H1 (cell line): ENCODE measurements around the gene PCDH9. TPM values are rescaled to one million over a fixed set of nuclear protein-coding genes. Genes with fewer than 3 reads are reported as not detected.

Experiments
- CTCF ChIA-PET: fragments of 300-600 bp; sonication (Branson Sonifier 250); formaldehyde crosslinking; loops from one replicate; lab custom pipeline; 2021; ENCODE audit not compliant: partially characterized antibody; lab: Charles Lee
- POLR2A ChIA-PET: fragments of 300-600 bp; sonication (Branson Sonifier 250); formaldehyde crosslinking; loops from one replicate; lab custom pipeline; 2021; ENCODE audit warnings: inconsistent platforms; ENCODE audit not compliant: partially characterized antibody; lab: Charles Lee
- DNase-seq, 2 experiments: peaks; one replicate each; pipeline versions ENCODE4 v3.0.0 to v3.0.0-alpha.2; 2010 to 2022; ENCODE audit warnings: low spot score in 2 of 2, low read depth in 1 of 2, mixed read lengths in 1 of 2
- FAIRE-seq: peaks from 2 replicates; lab custom pipeline; 2011; peaks lifted over from hg19 to GRCh38; lab: Jason Lieb, UNC
- H2AFZ ChIP-seq: 2 replicates; pipeline ENCODE4 v1.8.1; 2012; ENCODE audit warnings: low read length, inconsistent platforms
- H2AK5ac ChIP-seq: 2 replicates; pipeline ENCODE4 v1.6.1; 2013; ENCODE audit warnings: low read depth, low read length
- H2BK120ac ChIP-seq: replicated peaks from 2 replicates; pipeline ENCODE3; 2013; ENCODE audit warnings: low read depth, low read length, inconsistent platforms
- H2BK12ac ChIP-seq: 2 replicates; pipeline ENCODE4 v1.6.1; 2013; ENCODE audit warnings: low read depth, low read length
- H2BK15ac ChIP-seq: 2 replicates; pipeline ENCODE4 v1.6.1; 2013; ENCODE audit warnings: low read length
- H2BK20ac ChIP-seq: 2 replicates; pipeline ENCODE4 v1.6.1; 2013; ENCODE audit warnings: low read length
- H2BK5ac ChIP-seq: 2 replicates; pipeline ENCODE4 v1.6.1; 2013; ENCODE audit warnings: low read depth, low read length
- H3K14ac ChIP-seq: 2 replicates; pipeline ENCODE4 v1.6.1; 2013; ENCODE audit warnings: inconsistent platforms; ENCODE audit not compliant: insufficient read length
- H3K18ac ChIP-seq: 2 replicates; pipeline ENCODE4 v1.6.1; 2013; ENCODE audit warnings: low read length; ENCODE audit errors: extremely low read depth
- H3K23ac ChIP-seq: 2 replicates; pipeline ENCODE4 v1.6.1; 2013; ENCODE audit warnings: inconsistent platforms; ENCODE audit not compliant: insufficient read length
- H3K23me2 ChIP-seq: 2 replicates; pipeline ENCODE4 v1.6.1; 2013; ENCODE audit warnings: low read depth, low read length
- H3K27ac ChIP-seq: 2 replicates; pipeline ENCODE4 v1.6.1; 2011; ENCODE audit warnings: low read depth, low read length, inconsistent platforms
- H3K27me3 ChIP-seq, 4 experiments: replicated peaks in 1 of 4; 1 replicate in 1 of 4; 2 replicates in 3 of 4; pipeline versions ENCODE4 v1.6.1 to v1.8.1; 2011 to 2013; ENCODE audit warnings: low read length in 3 of 4, mild to moderate bottlenecking in 3 of 4, inconsistent platforms in 2 of 4, mixed read lengths in 2 of 4, moderate library complexity in 1 of 4; ENCODE audit not compliant: control insufficient read depth in 3 of 4, insufficient read depth in 3 of 4; ENCODE audit errors: extremely low read depth in 1 of 4
- H3K36me3 ChIP-seq, 4 experiments: 2 replicates each; pipeline versions ENCODE4 v1.6.1 to v1.8.1; 2011 to 2013; ENCODE audit warnings: mild to moderate bottlenecking in 4 of 4, low read length in 3 of 4, moderate library complexity in 2 of 4, control low read depth in 1 of 4, inconsistent platforms in 1 of 4; ENCODE audit not compliant: insufficient read depth in 4 of 4, control insufficient read depth in 2 of 4
- H3K4ac ChIP-seq: replicated peaks from 2 replicates; pipeline ENCODE3; 2013; ENCODE audit warnings: low read length, low read depth, mixed read lengths, inconsistent platforms; ENCODE audit not compliant: insufficient read length
- H3K4me1 ChIP-seq, 4 experiments: replicated peaks in 1 of 4; 1 replicate in 1 of 4; 2 replicates in 3 of 4; pipeline versions ENCODE4 v1.6.1 to v1.8.1; 2011 to 2013; ENCODE audit warnings: low read length in 3 of 4, inconsistent platforms in 2 of 4, mixed read lengths in 1 of 4; ENCODE audit not compliant: insufficient read depth in 4 of 4, control insufficient read depth in 3 of 4
- H3K4me2 ChIP-seq, 2 experiments: 2 replicates each; pipeline versions ENCODE4 v1.6.1 to v1.8.1; 2011 to 2013; ENCODE audit warnings: low read depth in 2 of 2, low read length in 2 of 2, control low read depth in 1 of 2, inconsistent platforms in 1 of 2, mild to moderate bottlenecking in 1 of 2; ENCODE audit not compliant: insufficient read depth in 1 of 2
- H3K4me3 ChIP-seq, 4 experiments: fragments of 200-600, 300-600 bp in 1 of 4; sonication (generic), shearing (Covaris generic), sonication (Bioruptor Twin) in 1 of 4; 2 replicates each; pipeline versions ENCODE4 v1.5.1 to v1.8.1; 2011 to 2016; ENCODE audit warnings: low read length in 4 of 4, low read depth in 3 of 4, control low read depth in 2 of 4, inconsistent platforms in 2 of 4, mild to moderate bottlenecking in 2 of 4, mixed read lengths in 1 of 4, moderate library complexity in 1 of 4; ENCODE audit not compliant: insufficient read depth in 2 of 4; ENCODE audit errors: extremely low read depth in 1 of 4
- H3K56ac ChIP-seq: replicated peaks from 2 replicates; pipeline ENCODE3; 2013; ENCODE audit warnings: low read depth, mild to moderate bottlenecking, mixed read lengths, low read length, inconsistent platforms; ENCODE audit not compliant: insufficient read length
- H3K79me1 ChIP-seq: 2 replicates; pipeline ENCODE4 v1.6.1; 2013; ENCODE audit warnings: low read depth, low read length, control low read depth
- H3K79me2 ChIP-seq, 2 experiments: 2 replicates each; pipeline versions ENCODE4 v1.6.1 to v1.8.1; 2012 to 2013; ENCODE audit warnings: low read length in 2 of 2, mild to moderate bottlenecking in 2 of 2, inconsistent platforms in 1 of 2; ENCODE audit not compliant: insufficient read depth in 2 of 2, control insufficient read depth in 1 of 2
- H3K9ac ChIP-seq, 4 experiments: replicated peaks in 1 of 4; 1 replicate in 1 of 4; 2 replicates in 3 of 4; pipeline versions ENCODE4 v1.6.1 to v1.8.1; 2011 to 2013; ENCODE audit warnings: low read depth in 3 of 4, low read length in 3 of 4, control low read depth in 2 of 4, mild to moderate bottlenecking in 2 of 4, moderate library complexity in 2 of 4, inconsistent platforms in 1 of 4; ENCODE audit errors: extremely low read depth in 1 of 4
- H3K9me3 ChIP-seq, 2 experiments: 2 replicates each; pipeline versions ENCODE4 v1.6.1 to v1.8.1; 2012 to 2013; ENCODE audit warnings: mild to moderate bottlenecking in 2 of 2, moderate library complexity in 2 of 2, control low read depth in 1 of 2, inconsistent platforms in 1 of 2, low read depth in 1 of 2, low read length in 1 of 2, mixed read lengths in 1 of 2; ENCODE audit not compliant: insufficient read depth in 2 of 2
- H4K20me1 ChIP-seq, 2 experiments: replicated peaks in 1 of 2; 2 replicates each; pipeline versions ENCODE3 to v1.8.1; 2011 to 2013; ENCODE audit warnings: inconsistent platforms in 2 of 2, low read length in 2 of 2, mild to moderate bottlenecking in 1 of 2; ENCODE audit not compliant: insufficient read depth in 2 of 2, control insufficient read depth in 1 of 2
- H4K5ac ChIP-seq: 2 replicates; pipeline ENCODE4 v1.6.1; 2013; ENCODE audit warnings: low read length, low read depth, mixed read lengths, inconsistent platforms; ENCODE audit not compliant: insufficient read length
- H4K8ac ChIP-seq: 2 replicates; pipeline ENCODE4 v1.8.0; 2013; ENCODE audit warnings: mild to moderate bottlenecking, moderate library complexity, low read length, inconsistent platforms; ENCODE audit not compliant: insufficient read depth; ENCODE audit errors: extremely low read depth
- H4K91ac ChIP-seq: replicated peaks from 2 replicates; pipeline ENCODE3; 2013; ENCODE audit warnings: low read length, mixed read lengths, inconsistent platforms; ENCODE audit not compliant: insufficient read length
- BCL11A ChIP-seq, 2 experiments: IDR thresholded peaks; one replicate each; pipeline ENCODE4 v1.6.1; 2011; ENCODE audit warnings: low read depth in 2 of 2, low read length in 2 of 2, mild to moderate bottlenecking in 2 of 2
- CHD2 ChIP-seq: IDR thresholded peaks from 2 replicates; pipeline ENCODE4 v1.6.1; 2012; ENCODE audit warnings: low read length, improper control_type of control experiment
- CREB1 ChIP-seq: IDR thresholded peaks from 2 replicates; pipeline ENCODE4 v1.6.1; 2012; ENCODE audit warnings: inconsistent platforms
- E2F6 ChIP-seq: IDR thresholded peaks from 2 replicates; pipeline ENCODE4 v1.6.1; 2012; ENCODE audit warnings: inconsistent platforms
- MAX ChIP-seq: IDR thresholded peaks from 2 replicates; pipeline ENCODE4 v1.6.1; 2012; ENCODE audit warnings: inconsistent platforms
- SIRT6 ChIP-seq: IDR thresholded peaks from one replicate; pipeline ENCODE4 v1.7.1; 2012; ENCODE audit warnings: low read length, inconsistent platforms
- YY1 ChIP-seq: IDR thresholded peaks from 2 replicates; pipeline ENCODE4 v1.6.1; 2011; ENCODE audit warnings: low read depth, mild to moderate bottlenecking, low read length
- WGBS, 2 experiments: shearing (Covaris generic) in 1 of 2; methylation state at CpG; one replicate each; pipeline versions ENCODE4 v1.1.6 to v1.1.7; 2013 to 2015; ENCODE audit warnings: low lambda C conversion rate in 2 of 2, mixed read lengths in 2 of 2, inconsistent platforms in 1 of 2, low coverage in 1 of 2, missing lambda C conversion rate in 1 of 2; ENCODE audit not compliant: insufficient replicate concordance in 2 of 2, insufficient coverage in 1 of 2, insufficient read length in 1 of 2; ENCODE audit errors: extremely low coverage in 1 of 2, missing lambda C conversion rate in 1 of 2; 5-methylcytosine and 5-hydroxymethylcytosine counted together
- polyA plus RNA-seq, 7 experiments: library from polyadenylated mRNA; depleted of rRNA in 3 of 7; stranded (reverse) in 5 of 7; unstranded in 2 of 7; fragments of >200 nt in 5 of 7; fragments of 200-250 nt in 2 of 7; gene quantifications; 1 replicate in 5 of 7; 2 replicates in 1 of 7; 4 replicates in 1 of 7; pipeline versions ENCODE4 v1.2.1 to v1.2.3, GENCODE V29; 2011 to 2013; ENCODE audit warnings: missing spikeins in 2 of 7, mixed read lengths in 2 of 7
- total RNA-seq: library from RNA; stranded (reverse); fragmentation: NEBNext Ultra II Directional; extraction: Animal tissue kit (Norgen Biotek cat#: 25700); gene quantifications from 2 replicates; pipeline ENCODE4 v1.2.1, GENCODE V29; 2021

The PCDH9 gene
- total and polyA plus RNA-seq, 2 of the 8 experiments (the other 6 are each of a cell fraction or from before 2014, with no cell fraction given): 0.12 to 0.60 TPM

- H2AFZ ChIP-seq: no peak overlapping the region
These were observed 303.1 kb downstream of the PCDH9 start for GRCh38 chr13:66926851-66927524.

More at GRCh38 chr13:66926851-66927524, 303.1 kb downstream of the PCDH9 start:
- H3K4me1 ChIP-seq: peaks cover 0 to 6% (median 2%) of the 10 kb centered on the region in 4 experiments; a peak in 2 of 7 replicates
- no peak overlapping the region for H3K4me2 ChIP-seq
- no peak for FAIRE-seq
- CTCF ChIA-PET: interaction anchor here (1.6 kb wide), 1 partner anchor 67 kb away, joined by 8 read pairs; no protein-coding TSS in a partner anchor
- H4K8ac ChIP-seq: no peak overlapping the region
- H2BK15ac ChIP-seq: no peak overlapping the region
- TF ChIP-seq SIRT6: no peak
- no peak for TF ChIP-seq MAX
- TF ChIP-seq E2F6: no peak
- TF ChIP-seq CREB1: no peak
- TF ChIP-seq BCL11A (IDR thresholded peaks at IDR 0.05; ENCODE audit: low read depth in 2 of 2, low read length in 2 of 2): no peak
- no peak for TF ChIP-seq CHD2
- no peak for TF ChIP-seq YY1
- 89% methylated on average over 6 of the region's 6 CpGs; no CpG with 5 or more reads in 1 of the 2 experiments for WGBS, 2 experiments
- H3K27me3 ChIP-seq: no peaks in the 10 kb centered on the region
- no peak overlapping the region for H3K18ac ChIP-seq
- H4K5ac ChIP-seq: no peak overlapping the region
- H4K91ac ChIP-seq: no peak overlapping the region
- no peak overlapping the region for H3K14ac ChIP-seq
- H3K4me3 ChIP-seq: no peak overlapping the region
- no peak overlapping the region for H2BK20ac ChIP-seq
- H4K20me1 ChIP-seq: no peaks in the 10 kb centered on the region
- no peak overlapping the region for H2BK120ac ChIP-seq
- POLR2A ChIA-PET: no interaction called here
- H3K9ac ChIP-seq: no peak overlapping the region
- H3K36me3 ChIP-seq: no peaks in the 10 kb centered on the region
- DNase-seq: no peak
- H3K9me3 ChIP-seq: no peaks in the 10 kb centered on the region
- H2BK12ac ChIP-seq: no peak overlapping the region
- no peak overlapping the region for H2AK5ac ChIP-seq
- H3K79me2 ChIP-seq: no peaks in the 10 kb centered on the region
- H3K56ac ChIP-seq: no peak overlapping the region
- H2BK5ac ChIP-seq: no peak overlapping the region
- H3K4ac ChIP-seq: no peak overlapping the region
- H3K27ac ChIP-seq: no peak overlapping the region
- no peaks in the 10 kb centered on the region for H3K79me1 ChIP-seq
- H3K23ac ChIP-seq: no peak overlapping the region
- no peaks in the 10 kb centered on the region for H3K23me2 ChIP-seq
